ENCODE measurements around the gene VSIG8. TPM values are rescaled to one million over a fixed set of nuclear protein-coding genes. Genes with fewer than 3 reads are reported as not detected.

VSIG8 gene
- total and polyA plus RNA-seq, 9 of the 15 experiments (the other 6 are each of a cell fraction or from before 2014, with no cell fraction given) = not detected

DNA sequence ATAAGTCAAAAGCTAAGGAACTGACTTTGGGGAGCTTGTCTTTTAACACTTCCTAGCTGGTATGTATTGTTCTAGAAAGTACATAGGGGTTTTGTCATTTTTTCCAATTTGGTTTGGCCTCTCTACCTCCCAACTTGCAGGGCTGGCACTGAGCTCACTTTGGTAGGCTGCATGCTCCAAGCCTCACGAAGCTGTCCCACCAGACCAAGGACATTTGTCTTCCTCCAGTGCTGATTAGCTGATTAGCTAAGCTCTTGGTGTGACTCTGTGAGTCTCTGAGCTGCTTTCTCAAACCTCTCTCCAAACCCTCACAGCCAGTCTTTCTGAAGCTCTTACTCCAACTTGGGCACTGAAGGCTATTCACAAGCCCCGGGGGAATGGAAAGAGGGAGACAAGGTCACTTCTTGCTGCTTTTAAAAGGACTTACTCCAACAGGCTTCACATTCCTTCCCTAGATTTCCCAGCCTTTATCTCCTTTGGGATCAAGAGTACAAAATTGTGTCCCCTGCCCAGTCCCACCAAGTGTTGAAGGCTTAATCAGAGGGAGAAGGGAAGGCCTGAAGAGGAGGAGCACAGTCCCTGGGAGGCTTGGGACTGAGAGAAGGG lies 38.4 kb upstream of the VSIG8 start (continued):
- TF ChIP-seq MGA (IDR thresholded peaks at IDR 0.05) = 0 out of 2 replicates have a peak, but pooled peaks have one; percentile 12
- peak; percentile 48 for TF ChIP-seq MEIS2 (IDR thresholded peaks at IDR 0.05; ENCODE audit: partially characterized antibody)
- no peak for TF ChIP-seq ZNF212 (CRISPR knock-in tag; IDR thresholded peaks at IDR 0.05)

Data from K562 (cell line).